Erythroblast (primary cell): ENCODE results near the gene IER3IP1.

Experiments
- GATA1 ChIP-seq: IDR thresholded peaks from 2 replicates; pipeline ENCODE4 v1.6.1; 2011; ENCODE audit warnings: low read depth, mild to moderate bottlenecking, control low read depth, low read length, moderate library complexity
- POLR2A ChIP-seq: IDR thresholded peaks from 2 replicates; pipeline ENCODE4 v1.6.1; 2011; ENCODE audit warnings: mild to moderate bottlenecking, low read length

DNA sequence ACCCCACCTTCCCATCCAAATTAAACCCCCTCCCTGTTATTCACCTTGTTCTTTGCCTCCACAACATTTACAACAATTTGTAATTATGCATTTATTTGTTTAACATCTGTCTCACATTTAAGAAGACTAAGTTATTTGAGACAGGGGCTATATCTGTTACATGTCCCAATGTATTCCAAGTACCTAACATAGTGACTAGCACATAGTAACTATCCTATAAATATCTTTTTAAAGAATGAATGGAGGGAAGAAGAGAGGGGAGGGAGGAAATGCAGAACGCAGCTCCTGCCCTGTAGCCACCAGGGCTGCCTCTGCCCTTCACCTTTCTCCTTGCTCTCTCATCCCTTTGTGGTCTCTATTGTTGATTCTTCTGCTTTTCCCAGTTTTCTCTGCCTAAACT is 66.4 kb downstream of the IER3IP1 start:
- TF ChIP-seq POLR2A (no peak), GATA1 (no peak)
